HL-60 (cell line): ENCODE data around the gene POLR2J.
"Not testable (repeated sequence)": the region's sequence is repeated elsewhere in the genome, so short reads cannot be mapped to it uniquely, and the experiment has no call there.

Experiments used
- CTCF ChIP-seq: IDR thresholded peaks from one replicate; pipeline ENCODE4 v1.5.1; 2011; ENCODE audit warnings: low read length, control low read depth, inconsistent platforms; ENCODE audit not compliant: insufficient read depth
- GABPA ChIP-seq: IDR thresholded peaks from 2 replicates; pipeline ENCODE4 v1.6.1; 2012; ENCODE audit warnings: low read depth
- POLR2AphosphoS5 ChIP-seq: IDR thresholded peaks from 2 replicates; pipeline ENCODE4 v1.6.1; 2012; ENCODE audit warnings: low read depth
- REST ChIP-seq: IDR thresholded peaks from 2 replicates; pipeline ENCODE4 v1.6.1; 2012; ENCODE audit warnings: low read depth; ENCODE audit not compliant: insufficient replicate concordance

GRCh38 chr7:102511860-102512522 lies 33.3 kb upstream of the POLR2J start:
- not testable (repeated sequence) for TF ChIP-seq POLR2AphosphoS5, CTCF, REST, GABPA
